ENCODE data around the gene FBN2. TPM values are rescaled to one million over a fixed set of nuclear protein-coding genes. Genes with fewer than 3 reads are reported as not detected.

FBN2 gene
- total RNA-seq: 24.6 and 28.3 TPM in 2 replicates

DNA sequence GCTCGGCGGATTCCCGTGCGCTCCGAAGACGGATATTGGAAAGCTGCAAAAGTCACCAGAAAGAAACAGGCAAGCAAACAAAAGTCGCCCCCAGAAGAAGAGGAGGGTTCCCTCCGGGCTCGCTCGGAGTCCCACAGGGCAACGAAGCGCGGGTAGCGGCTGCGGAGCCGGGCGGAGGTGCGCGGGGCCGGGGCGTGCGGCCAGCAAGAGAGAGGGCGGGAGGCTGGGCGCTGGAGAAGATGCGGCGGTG is at the start of gene FBN2:
FBN2 (minus strand) TSS at position 246 of the 250 bp plus-strand sequence. CDS start 642 bp downstream, outside the sequence.

All from mesangial cell (primary cell).